Breast epithelium (tissue), 4 donors: Measurements from ENCODE around the gene PPM1H. TPM values are rescaled to one million over a fixed set of nuclear protein-coding genes. Genes with fewer than 3 reads are reported as not detected.
"Not testable (repeated sequence)": the region's sequence is repeated elsewhere in the genome, so short reads cannot be mapped to it uniquely, and the experiment has no call there.

Experiments used
- DNase-seq, 2 donors: peaks; one replicate each; pipeline ENCODE4 v3.0.0-alpha.2; 2019; ENCODE audit warnings: low spot score in 2 of 2
- H3K27ac ChIP-seq, 2 donors: fragments of 200-600 bp; sonication (generic) in 1 of 2; one replicate each; pipeline ENCODE4 v1.5.1; 2016 to 2019; ENCODE audit warnings: mild to moderate bottlenecking in 1 of 2
- H3K27me3 ChIP-seq, 2 donors: fragments of 200-600 bp; sonication (generic) in 1 of 2; one replicate each; pipeline versions ENCODE4 v1.5.1 to v1.6.0; 2017 to 2019; ENCODE audit warnings: control low read depth in 1 of 2, mild to moderate bottlenecking in 1 of 2
- H3K36me3 ChIP-seq: fragments of 200-600 bp; one replicate; pipeline ENCODE4 v1.5.1; 2019
- H3K4me1 ChIP-seq, 2 donors: fragments of 200-600 bp; sonication (generic); one replicate each; pipeline ENCODE4 v1.5.1; 2016 to 2019; ENCODE audit warnings: control low read depth in 1 of 2
- H3K4me3 ChIP-seq, 3 donors: fragments of 200-600 bp; sonication (generic); 1 replicate in 2 of 3; 2 replicates in 1 of 3; pipeline ENCODE4 v1.5.1; 2016 to 2019; ENCODE audit warnings: mild to moderate bottlenecking in 3 of 3, moderate library complexity in 2 of 3
- H3K9me3 ChIP-seq, 2 donors: fragments of 200-600 bp; sonication (generic) in 1 of 2; one replicate each; pipeline ENCODE4 v1.5.1; 2016 to 2019; ENCODE audit warnings: control low read depth in 1 of 2
- POLR2A ChIP-seq: fragments of 450-650 bp; IDR thresholded peaks from one replicate; pipeline ENCODE4 v1.6.1; 2016; ENCODE audit warnings: antibody characterized with exemption, mild to moderate bottlenecking, moderate library complexity
- POLR2AphosphoS5 ChIP-seq, 3 donors: sonication (generic); formaldehyde crosslinking; IDR thresholded peaks; one replicate each; pipeline ENCODE4 v1.6.1; 2017; ENCODE audit warnings: antibody characterized with exemption in 3 of 3
- intact Hi-C: fragments of 100-400 bp; cut with DNase I; formaldehyde crosslinking; loops from one replicate; pipeline ENCODE4 v1.15.1; 2023; ENCODE audit warnings: low total_unique reads
- total RNA-seq, 3 donors: library from RNA; depleted of rRNA; stranded (reverse); fragments of >200 nt; gene quantifications; one replicate each; pipeline ENCODE4 v1.1.0, GENCODE V29; 2016
- TF ChIP-seq, protein P1 (sequence below), 3 donors: fragments of 450-650 bp; IDR thresholded peaks; one replicate each; pipeline ENCODE4 v1.5.1; 2016 to 2017; ENCODE audit warnings: antibody characterized with exemption in 3 of 3, mild to moderate bottlenecking in 3 of 3, moderate library complexity in 3 of 3

The PPM1H gene
- total RNA-seq, 3 donors from 2014 or later: 2.2 to 15.4 (median 13.5) TPM

DNA sequence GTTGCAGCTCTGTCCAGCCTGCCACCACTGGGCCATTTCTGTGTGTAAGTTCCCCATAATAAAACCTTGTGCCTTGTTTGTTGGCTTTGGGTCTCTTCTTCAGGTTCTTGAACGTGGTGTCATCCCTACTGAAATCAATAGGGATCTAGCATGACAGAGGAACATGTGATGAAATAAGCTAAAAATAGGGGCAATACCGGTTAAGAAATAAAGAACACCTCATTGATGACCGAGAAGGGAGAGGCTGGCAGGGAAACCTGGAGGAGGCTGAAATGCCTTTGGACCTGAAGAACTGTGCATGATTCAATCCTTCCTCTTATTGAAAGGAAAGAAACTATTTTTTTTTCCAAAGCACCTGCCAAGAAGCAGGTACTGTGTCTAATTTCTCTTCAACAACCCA, 172.3 kb downstream of the PPM1H start:
- no peaks in the 10 kb centered on the region for H3K36me3 ChIP-seq
- H3K27me3 ChIP-seq: no peaks in the 10 kb centered on the region
- DNase-seq: no peak
- intact Hi-C loops: no loop called here
- TF ChIP-seq, protein P1, sequence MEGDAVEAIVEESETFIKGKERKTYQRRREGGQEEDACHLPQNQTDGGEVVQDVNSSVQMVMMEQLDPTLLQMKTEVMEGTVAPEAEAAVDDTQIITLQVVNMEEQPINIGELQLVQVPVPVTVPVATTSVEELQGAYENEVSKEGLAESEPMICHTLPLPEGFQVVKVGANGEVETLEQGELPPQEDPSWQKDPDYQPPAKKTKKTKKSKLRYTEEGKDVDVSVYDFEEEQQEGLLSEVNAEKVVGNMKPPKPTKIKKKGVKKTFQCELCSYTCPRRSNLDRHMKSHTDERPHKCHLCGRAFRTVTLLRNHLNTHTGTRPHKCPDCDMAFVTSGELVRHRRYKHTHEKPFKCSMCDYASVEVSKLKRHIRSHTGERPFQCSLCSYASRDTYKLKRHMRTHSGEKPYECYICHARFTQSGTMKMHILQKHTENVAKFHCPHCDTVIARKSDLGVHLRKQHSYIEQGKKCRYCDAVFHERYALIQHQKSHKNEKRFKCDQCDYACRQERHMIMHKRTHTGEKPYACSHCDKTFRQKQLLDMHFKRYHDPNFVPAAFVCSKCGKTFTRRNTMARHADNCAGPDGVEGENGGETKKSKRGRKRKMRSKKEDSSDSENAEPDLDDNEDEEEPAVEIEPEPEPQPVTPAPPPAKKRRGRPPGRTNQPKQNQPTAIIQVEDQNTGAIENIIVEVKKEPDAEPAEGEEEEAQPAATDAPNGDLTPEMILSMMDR (IDR thresholded peaks at IDR 0.05): no peak
- TF ChIP-seq POLR2AphosphoS5 (IDR thresholded peaks at IDR 0.05) (no peak), POLR2A (no peak)
- H3K27ac ChIP-seq: peak overlapping the region in 1 of 2 donors; percentile 3
- no peaks in the 10 kb centered on the region for H3K9me3 ChIP-seq
- H3K4me1 ChIP-seq: no peaks in the 10 kb centered on the region
- H3K4me3 ChIP-seq: no peak overlapping the region

DNA sequence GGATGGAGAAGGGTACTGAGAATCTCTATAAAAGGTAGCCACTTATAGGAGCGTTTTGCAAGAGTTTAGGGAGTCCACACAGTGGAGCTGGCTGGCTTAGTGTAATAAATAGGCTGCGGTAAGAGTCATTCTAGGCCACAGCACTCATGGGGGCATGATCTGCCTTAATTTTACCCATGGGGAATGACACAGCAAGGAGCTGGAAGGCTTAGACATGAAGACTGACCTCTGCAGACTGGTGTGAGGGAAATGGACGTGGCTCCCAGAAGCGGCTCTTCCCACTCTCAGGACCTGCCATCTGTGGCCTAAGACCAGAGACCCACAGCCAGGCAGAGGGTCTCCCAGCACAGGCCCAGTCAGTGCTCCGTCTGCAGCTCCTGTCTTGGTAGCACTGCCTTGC, 173.3 kb downstream of the PPM1H start:
- intact Hi-C loops: no loop called here
- TF ChIP-seq POLR2A (no peak), POLR2AphosphoS5 (IDR thresholded peaks at IDR 0.05) (no peak)
- TF ChIP-seq, protein P1 (IDR thresholded peaks at IDR 0.05): no peak
- no peaks in the 10 kb centered on the region for H3K9me3 ChIP-seq
- no peaks in the 10 kb centered on the region for H3K36me3 ChIP-seq
- H3K4me3 ChIP-seq: no peak overlapping the region
- DNase-seq: no peak
- H3K27me3 ChIP-seq: no peaks in the 10 kb centered on the region
- no peaks in the 10 kb centered on the region for H3K4me1 ChIP-seq
- H3K27ac ChIP-seq: no peak overlapping the region

DNA sequence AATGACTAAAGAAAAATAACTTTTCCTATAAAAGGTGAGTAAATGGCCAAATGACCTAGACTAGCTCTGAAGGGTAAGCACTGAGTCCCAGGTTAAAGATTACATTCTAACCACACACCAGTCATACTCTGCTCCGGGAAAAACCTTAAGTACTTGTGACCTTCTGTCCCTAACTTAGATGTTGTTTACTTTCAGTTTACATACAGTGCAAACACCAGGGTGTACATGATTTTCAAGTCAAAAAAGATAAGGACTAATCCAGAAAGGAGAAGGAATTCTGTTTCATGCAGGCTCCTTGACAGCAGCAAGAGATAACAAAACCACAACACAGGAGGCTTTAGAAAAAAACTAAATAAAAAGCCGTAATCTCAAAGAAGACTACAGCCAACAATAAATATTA, 174.2 kb downstream of the PPM1H start:
- DNase-seq: no peak
- H3K4me3 ChIP-seq: no peak overlapping the region
- H3K27me3 ChIP-seq: no peaks in the 10 kb centered on the region
- intact Hi-C loops: no loop called here
- H3K9me3 ChIP-seq: no peaks in the 10 kb centered on the region
- TF ChIP-seq POLR2AphosphoS5 (IDR thresholded peaks at IDR 0.05) (no peak), POLR2A (no peak)
- TF ChIP-seq, protein P1 (IDR thresholded peaks at IDR 0.05): no peak
- H3K4me1 ChIP-seq: no peaks in the 10 kb centered on the region
- H3K27ac ChIP-seq: no peak overlapping the region
- H3K36me3 ChIP-seq: no peaks in the 10 kb centered on the region

DNA sequence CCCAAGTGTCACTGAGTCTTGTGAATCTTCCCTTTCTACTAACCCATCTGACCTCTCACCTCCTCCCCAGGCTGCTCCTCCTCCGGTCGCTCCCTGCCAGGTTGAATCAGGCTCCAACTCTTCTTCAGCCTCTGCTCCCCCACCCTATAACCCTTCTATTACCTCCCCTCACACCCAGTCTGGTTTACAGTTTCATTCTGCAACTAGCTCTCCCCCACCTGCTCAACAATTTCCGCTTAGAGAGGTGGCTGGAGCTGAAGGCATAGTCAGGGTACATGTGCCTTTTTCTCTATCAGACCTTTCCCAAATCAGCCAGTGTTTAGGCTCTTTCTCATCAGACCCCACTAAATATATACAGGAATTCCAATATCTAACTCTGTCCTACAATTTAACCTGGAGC, 174.6 kb downstream of the PPM1H start:
- H3K4me1 ChIP-seq, H3K9me3 ChIP-seq, DNase-seq, H3K27ac ChIP-seq, H3K36me3 ChIP-seq, H3K4me3 ChIP-seq, intact Hi-C loops, H3K27me3 ChIP-seq: not testable (repeated sequence)

DNA sequence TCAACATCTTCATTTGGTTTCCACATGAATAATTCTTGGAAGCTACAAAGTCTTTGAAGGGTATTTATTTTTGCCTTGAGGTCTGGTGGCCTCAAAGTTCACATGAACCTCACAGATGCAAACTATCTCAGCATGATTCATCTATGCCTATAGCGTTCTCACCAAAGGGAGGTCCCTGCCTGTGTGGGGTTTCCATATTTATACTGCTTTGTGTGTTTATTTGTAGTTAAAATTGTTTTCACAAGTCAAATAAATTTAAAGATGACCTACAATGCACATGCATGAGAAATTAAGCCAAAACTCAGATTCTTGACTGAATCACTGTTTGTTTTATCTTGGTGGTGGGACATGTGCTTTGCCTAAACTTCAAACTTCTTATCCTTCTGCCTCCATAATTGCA, 176.7 kb downstream of the PPM1H start:
- Histone ChIP-seq H3K36me3 (no peaks in the 10 kb centered on the region), H3K9me3 (no peaks in the 10 kb centered on the region), H3K4me1 (no peaks in the 10 kb centered on the region), H3K27ac (no peak overlapping the region), H3K27me3 (no peaks in the 10 kb centered on the region), H3K4me3 (no peak overlapping the region)
- intact Hi-C loops: no loop called here
- no peak for DNase-seq
- TF ChIP-seq POLR2AphosphoS5 (IDR thresholded peaks at IDR 0.05): no peak
- no peak for TF ChIP-seq POLR2A

DNA sequence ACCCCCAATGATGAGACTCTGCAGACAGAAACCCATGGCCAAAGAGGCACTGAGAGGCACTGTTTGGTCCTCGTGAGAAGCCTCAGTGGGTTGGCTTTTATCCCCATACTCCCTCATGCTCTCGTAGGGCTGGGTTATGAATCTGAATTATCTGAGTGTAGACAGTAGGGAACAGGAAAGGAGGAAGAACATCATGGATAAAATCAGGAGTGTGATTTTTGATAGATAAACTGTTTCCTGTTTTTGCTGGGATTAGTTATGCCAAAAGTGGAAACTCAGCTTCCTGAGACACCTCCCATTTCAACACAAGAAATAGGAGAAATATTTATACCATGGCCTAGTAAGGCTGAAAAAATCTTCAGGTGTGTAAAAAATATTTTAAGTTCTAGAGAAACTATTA, 177.9 kb downstream of the PPM1H start:
- DNase-seq: no peak
- no peak overlapping the region for H3K27ac ChIP-seq
- intact Hi-C loops: no loop called here
- H3K36me3 ChIP-seq: no peaks in the 10 kb centered on the region
- H3K27me3 ChIP-seq: no peaks in the 10 kb centered on the region
- H3K4me1 ChIP-seq: no peaks in the 10 kb centered on the region
- no peak overlapping the region for H3K4me3 ChIP-seq
- TF ChIP-seq POLR2AphosphoS5 (IDR thresholded peaks at IDR 0.05): no peak
- TF ChIP-seq, protein P1 (IDR thresholded peaks at IDR 0.05): no peak
- no peak for TF ChIP-seq POLR2A
- H3K9me3 ChIP-seq: no peaks in the 10 kb centered on the region
